Activated naive CD8-positive, alpha-beta T cell treated with anti-CD3 and anti-CD28 coated beads, Interleukin-2, amount 10 ng/mL, durations not matched to agents 7 days and 5 days (primary cell): ENCODE results near the gene TAAR1. TPM values are rescaled to one million over a fixed set of nuclear protein-coding genes. Genes with fewer than 3 reads are reported as not detected.
"Not testable (repeated sequence)": the region's sequence is repeated elsewhere in the genome, so short reads cannot be mapped to it uniquely, and the experiment has no call there.

Source experiments
- ATAC-seq: fragments of 150-1000 bp; cut with Tn5 transposase; one replicate; pipeline ENCODE4 v1.10.0; 2021; ENCODE audit warnings: low read depth, moderate library complexity
- POLR2A ChIA-PET: fragments of 350-600 bp; sonication (Branson Sonifier 250); formaldehyde crosslinking; loops from one replicate; lab custom pipeline; 2021; ENCODE audit warnings: antibody characterized with exemption; lab: Charles Lee
- DNase-seq: peaks from one replicate; pipeline ENCODE4 v3.0.0; 2021
- H3K27ac Mint-ChIP-seq: one replicate; pipeline ENCODE4 v1.8.0; 2022; ENCODE audit warnings: mild to moderate bottlenecking, mixed read lengths
- H3K27me3 Mint-ChIP-seq: one replicate; pipeline ENCODE4 v1.8.0; 2022; ENCODE audit warnings: mild to moderate bottlenecking, moderate library complexity, mixed read lengths
- H3K36me3 Mint-ChIP-seq: one replicate; pipeline ENCODE4 v1.8.0; 2021; ENCODE audit warnings: mild to moderate bottlenecking, mixed read lengths
- H3K4me1 Mint-ChIP-seq: one replicate; pipeline ENCODE4 v1.8.0; 2021; ENCODE audit warnings: mixed read lengths
- H3K4me3 Mint-ChIP-seq: one replicate; pipeline ENCODE4 v1.8.0; 2022; ENCODE audit warnings: mild to moderate bottlenecking, moderate library complexity, mixed read lengths
- H3K9me3 Mint-ChIP-seq: one replicate; pipeline ENCODE4 v1.8.0; 2021; ENCODE audit warnings: mixed read lengths
- total RNA-seq, 2 experiments: library from RNA; stranded (reverse); gene quantifications; one replicate each; pipeline ENCODE4 v1.2.3, GENCODE V29; 2021

The TAAR1 gene, protein sequence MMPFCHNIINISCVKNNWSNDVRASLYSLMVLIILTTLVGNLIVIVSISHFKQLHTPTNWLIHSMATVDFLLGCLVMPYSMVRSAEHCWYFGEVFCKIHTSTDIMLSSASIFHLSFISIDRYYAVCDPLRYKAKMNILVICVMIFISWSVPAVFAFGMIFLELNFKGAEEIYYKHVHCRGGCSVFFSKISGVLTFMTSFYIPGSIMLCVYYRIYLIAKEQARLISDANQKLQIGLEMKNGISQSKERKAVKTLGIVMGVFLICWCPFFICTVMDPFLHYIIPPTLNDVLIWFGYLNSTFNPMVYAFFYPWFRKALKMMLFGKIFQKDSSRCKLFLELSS
- total RNA-seq = not detected

- Mint-ChIP-seq H3K36me3 (peaks cover 2% of the 10 kb centered on the region), H3K9me3 (no peaks in the 10 kb centered on the region), H3K4me1 (no peaks in the 10 kb centered on the region), H3K4me3 (no peak within 1 kb of the TSS), H3K27ac (no peak within 1 kb of the TSS), H3K27me3 (peaks cover 9% of the 10 kb centered on the region)
- POLR2A ChIA-PET = no interaction called here
- no peak for DNase-seq
- ATAC-seq = no peak
Measured at GRCh38 chr6:132659082-132659481, at the start of gene TAAR1. TSS of gene TAAR1 (minus strand) at chr6:132659182. CDS start at chr6:132646003, 13,179 bp downstream.

DNA sequence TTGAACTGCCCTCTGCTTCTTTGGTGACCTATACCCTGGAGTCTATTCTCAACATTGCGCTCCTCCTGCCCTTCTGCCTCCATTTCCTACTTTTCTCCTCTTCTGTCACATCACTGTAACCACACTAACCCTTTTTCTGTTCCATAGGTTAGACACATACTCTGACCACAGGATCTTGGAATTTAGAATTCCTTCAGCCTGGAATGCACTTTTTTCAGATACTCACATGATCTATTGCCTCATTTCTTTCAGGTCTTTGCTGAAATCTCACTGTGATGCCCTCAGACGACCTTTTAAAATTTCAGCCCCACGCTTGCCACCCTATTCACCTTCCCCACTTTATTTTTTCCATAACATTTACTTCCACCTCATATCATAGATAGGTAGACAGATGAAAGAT, 49.8 kb upstream of the TAAR1 start:
- peaks cover 45% of the 10 kb centered on the region for H3K27me3 Mint-ChIP-seq
- POLR2A ChIA-PET = no interaction called here
- DNase-seq (no peak), ATAC-seq (no peak)
- peaks cover 3% of the 10 kb centered on the region for H3K36me3 Mint-ChIP-seq
- no peak overlapping the region for H3K27ac Mint-ChIP-seq
- peaks cover 3% of the 10 kb centered on the region for H3K9me3 Mint-ChIP-seq
- no peaks in the 10 kb centered on the region for H3K4me1 Mint-ChIP-seq
- no peak overlapping the region for H3K4me3 Mint-ChIP-seq

- ATAC-seq (no peak), DNase-seq (no peak)
- H3K36me3 Mint-ChIP-seq = peaks cover 3% of the 10 kb centered on the region
- H3K27me3 Mint-ChIP-seq = peaks cover 48% of the 10 kb centered on the region
- POLR2A ChIA-PET = no interaction called here
- no peak overlapping the region for H3K4me3 Mint-ChIP-seq
- no peak overlapping the region for H3K27ac Mint-ChIP-seq
- H3K4me1 Mint-ChIP-seq = no peaks in the 10 kb centered on the region
- H3K9me3 Mint-ChIP-seq = peaks cover 8% of the 10 kb centered on the region
Measured at GRCh38 chr6:132708002-132708401, 49.0 kb upstream of the TAAR1 start.

- ATAC-seq, H3K36me3 Mint-ChIP-seq, H3K4me1 Mint-ChIP-seq, POLR2A ChIA-PET, H3K4me3 Mint-ChIP-seq, H3K9me3 Mint-ChIP-seq, DNase-seq, H3K27ac Mint-ChIP-seq: not testable (repeated sequence)
- H3K27me3 Mint-ChIP-seq = peaks cover 46% of the 10 kb centered on the region
Measured at GRCh38 chr6:132706756-132707155, 47.8 kb upstream of the TAAR1 start.

DNA sequence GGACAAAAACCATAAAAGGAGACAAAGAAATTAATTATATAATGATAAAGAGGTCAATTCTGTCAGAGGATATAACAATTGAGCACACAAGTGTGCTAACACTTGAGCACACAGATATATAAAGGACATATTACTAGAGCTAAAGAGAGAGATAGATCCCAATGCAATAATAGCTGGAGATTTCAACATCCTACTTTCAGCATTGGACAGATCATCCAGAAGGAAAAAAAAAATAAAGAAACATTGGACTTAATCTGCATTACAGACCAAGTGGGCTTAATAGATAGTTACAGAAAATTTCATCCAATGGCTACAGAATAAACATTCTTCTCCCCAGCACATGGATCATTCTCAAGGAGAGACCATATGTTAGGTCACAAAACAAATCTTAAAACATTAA, 45.0 kb upstream of the TAAR1 start:
- ATAC-seq (no peak), DNase-seq (no peak)
- peaks cover 9% of the 10 kb centered on the region for H3K9me3 Mint-ChIP-seq
- no peak overlapping the region for H3K27ac Mint-ChIP-seq
- H3K27me3 Mint-ChIP-seq = peaks cover 50% of the 10 kb centered on the region
- peaks cover 3% of the 10 kb centered on the region for H3K36me3 Mint-ChIP-seq
- H3K4me1 Mint-ChIP-seq = no peaks in the 10 kb centered on the region
- no peak overlapping the region for H3K4me3 Mint-ChIP-seq
- POLR2A ChIA-PET = no interaction called here

DNA sequence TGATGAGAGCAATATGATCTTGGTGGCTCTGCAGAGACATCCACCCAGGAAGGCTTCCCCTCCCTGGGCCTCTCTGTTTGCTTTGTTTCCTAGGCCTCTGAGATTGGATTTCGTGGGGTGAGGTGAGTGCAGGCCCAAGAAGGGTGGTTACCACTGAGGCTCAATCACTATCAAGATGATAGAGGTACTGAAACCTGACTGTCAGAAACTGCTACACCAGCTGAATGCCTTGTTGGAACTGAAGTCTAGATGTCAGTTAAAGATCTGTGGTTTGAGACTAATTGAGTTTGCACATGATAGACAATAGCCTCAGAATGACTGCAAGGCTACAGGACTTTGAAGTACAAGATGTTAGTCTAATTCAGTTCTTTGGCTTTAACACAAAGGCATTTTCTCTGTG, 39.6 kb upstream of the TAAR1 start:
- H3K27ac Mint-ChIP-seq = no peak overlapping the region
- POLR2A ChIA-PET = no interaction called here
- ATAC-seq (no peak), DNase-seq (no peak)
- peaks cover 11% of the 10 kb centered on the region for H3K9me3 Mint-ChIP-seq
- peaks cover 3% of the 10 kb centered on the region for H3K36me3 Mint-ChIP-seq
- no peaks in the 10 kb centered on the region for H3K4me1 Mint-ChIP-seq
- peaks cover 29% of the 10 kb centered on the region for H3K27me3 Mint-ChIP-seq
- no peak overlapping the region for H3K4me3 Mint-ChIP-seq

GRCh38 chr6:132695773-132696172, 36.8 kb upstream of the TAAR1 start:
- DNase-seq = no peak
- Mint-ChIP-seq H3K27me3 (peaks cover 30% of the 10 kb centered on the region), H3K27ac (no peak overlapping the region), H3K9me3 (peaks cover 6% of the 10 kb centered on the region), H3K4me1 (no peaks in the 10 kb centered on the region), H3K36me3 (peaks cover 3% of the 10 kb centered on the region), H3K4me3 (no peak overlapping the region)
- ATAC-seq = no peak
- POLR2A ChIA-PET = no interaction called here

DNA sequence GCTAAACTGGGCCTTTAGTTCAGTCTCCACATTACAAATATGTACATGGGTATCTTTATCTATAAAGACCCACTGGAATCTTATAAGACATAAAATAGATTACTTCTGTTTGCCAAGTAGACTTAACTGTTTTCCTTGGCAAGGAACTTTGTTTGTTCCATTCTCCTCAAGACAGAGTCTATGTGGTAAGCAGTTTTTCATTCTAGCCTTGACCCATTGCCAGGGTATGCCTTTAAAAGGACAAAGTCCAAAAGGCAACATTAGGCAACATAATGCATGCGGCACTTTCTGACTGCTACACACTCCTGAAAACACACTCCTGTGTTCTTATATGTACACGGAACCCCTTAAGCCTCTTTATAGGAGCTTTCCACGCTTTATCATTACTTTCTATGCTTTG, 34.5 kb upstream of the TAAR1 start:
- H3K4me3 Mint-ChIP-seq = no peak overlapping the region
- H3K27me3 Mint-ChIP-seq = peaks cover 46% of the 10 kb centered on the region
- H3K4me1 Mint-ChIP-seq = no peaks in the 10 kb centered on the region
- peaks cover 3% of the 10 kb centered on the region for H3K36me3 Mint-ChIP-seq
- no peak overlapping the region for H3K27ac Mint-ChIP-seq
- POLR2A ChIA-PET = no interaction called here
- ATAC-seq (no peak), DNase-seq (no peak)
- peaks cover 6% of the 10 kb centered on the region for H3K9me3 Mint-ChIP-seq

DNA sequence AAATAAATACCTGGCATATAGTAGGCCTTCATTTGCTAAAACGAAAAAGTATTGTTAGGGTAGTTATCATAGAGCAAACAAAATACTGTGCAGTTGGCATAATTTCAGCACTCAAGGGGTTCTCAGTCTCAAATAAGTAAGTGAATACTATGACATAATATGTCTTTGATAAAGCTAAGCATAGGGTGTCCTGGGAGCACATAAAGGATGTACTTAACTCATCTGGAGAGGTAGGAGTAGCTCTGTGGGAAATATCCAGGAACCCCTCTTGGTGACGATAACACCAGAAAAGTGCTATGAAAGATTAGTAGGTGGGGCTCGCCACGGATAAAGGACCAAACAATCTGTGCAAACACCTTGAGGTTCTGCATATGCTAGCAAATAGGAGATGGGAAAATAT, 31.7 kb upstream of the TAAR1 start:
- Mint-ChIP-seq H3K27me3 (peaks cover 58% of the 10 kb centered on the region), H3K9me3 (peaks cover 1% of the 10 kb centered on the region), H3K36me3 (peaks cover under 1% of the 10 kb centered on the region), H3K4me1 (no peaks in the 10 kb centered on the region), H3K27ac (no peak overlapping the region), H3K4me3 (no peak overlapping the region)
- DNase-seq (no peak), ATAC-seq (no peak)
- POLR2A ChIA-PET = no interaction called here

GRCh38 chr6:132687306-132687705, 28.3 kb upstream of the TAAR1 start:
- Mint-ChIP-seq H3K27ac (no peak overlapping the region), H3K27me3 (peaks cover 55% of the 10 kb centered on the region), H3K4me1 (no peaks in the 10 kb centered on the region), H3K4me3 (no peak overlapping the region), H3K9me3 (no peaks in the 10 kb centered on the region), H3K36me3 (no peaks in the 10 kb centered on the region)
- no peak for ATAC-seq
- POLR2A ChIA-PET = no interaction called here
- DNase-seq = no peak

DNA sequence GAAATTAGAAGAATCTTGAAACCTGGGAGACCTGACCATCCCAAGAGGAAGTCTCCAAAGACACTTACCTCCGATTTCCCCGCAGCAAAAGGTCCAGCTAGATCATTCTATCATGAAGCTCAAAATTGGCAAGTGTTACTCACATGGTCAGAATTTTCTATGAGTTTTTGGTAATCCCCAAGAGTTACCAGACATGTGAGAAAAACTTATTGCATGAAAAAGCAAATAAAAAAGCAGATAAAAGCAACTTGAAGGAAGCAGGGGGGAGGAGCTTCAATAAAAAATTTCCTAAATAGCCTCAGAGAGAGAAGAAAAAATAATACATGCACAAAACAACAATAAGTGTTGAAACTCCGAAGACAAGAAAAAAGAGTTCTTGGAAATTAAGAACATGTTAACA, 27.5 kb upstream of the TAAR1 start:
- DNase-seq (no peak), ATAC-seq (no peak)
- H3K27me3 Mint-ChIP-seq = peaks cover 51% of the 10 kb centered on the region
- POLR2A ChIA-PET = no interaction called here
- H3K4me3 Mint-ChIP-seq = no peak overlapping the region
- H3K9me3 Mint-ChIP-seq = no peaks in the 10 kb centered on the region
- H3K27ac Mint-ChIP-seq = no peak overlapping the region
- H3K4me1 Mint-ChIP-seq = no peaks in the 10 kb centered on the region
- no peaks in the 10 kb centered on the region for H3K36me3 Mint-ChIP-seq

- ATAC-seq (no peak), DNase-seq (no peak)
- H3K27me3 Mint-ChIP-seq = peaks cover 40% of the 10 kb centered on the region
- no peak overlapping the region for H3K27ac Mint-ChIP-seq
- H3K4me3 Mint-ChIP-seq = no peak overlapping the region
- H3K36me3 Mint-ChIP-seq = no peaks in the 10 kb centered on the region
- no peaks in the 10 kb centered on the region for H3K4me1 Mint-ChIP-seq
- no peaks in the 10 kb centered on the region for H3K9me3 Mint-ChIP-seq
- POLR2A ChIA-PET = no interaction called here
Measured at GRCh38 chr6:132685009-132685408, 26.0 kb upstream of the TAAR1 start.

GRCh38 chr6:132684272-132684671, 25.3 kb upstream of the TAAR1 start:
- no peak overlapping the region for H3K27ac Mint-ChIP-seq
- H3K4me3 Mint-ChIP-seq = no peak overlapping the region
- POLR2A ChIA-PET = no interaction called here
- H3K9me3 Mint-ChIP-seq = no peaks in the 10 kb centered on the region
- peaks cover 35% of the 10 kb centered on the region for H3K27me3 Mint-ChIP-seq
- H3K4me1 Mint-ChIP-seq = no peaks in the 10 kb centered on the region
- DNase-seq (no peak), ATAC-seq (no peak)
- H3K36me3 Mint-ChIP-seq = no peaks in the 10 kb centered on the region

- H3K9me3 Mint-ChIP-seq = no peaks in the 10 kb centered on the region
- ATAC-seq (no peak), DNase-seq (no peak)
- no peak overlapping the region for H3K4me3 Mint-ChIP-seq
- peaks cover 32% of the 10 kb centered on the region for H3K27me3 Mint-ChIP-seq
- no peaks in the 10 kb centered on the region for H3K36me3 Mint-ChIP-seq
- H3K4me1 Mint-ChIP-seq = peaks cover 4% of the 10 kb centered on the region
- POLR2A ChIA-PET = no interaction called here
- no peak overlapping the region for H3K27ac Mint-ChIP-seq
Measured at GRCh38 chr6:132683543-132683942, 24.6 kb upstream of the TAAR1 start.
